ENCODE data around the gene ZNF8. TPM values are rescaled to one million over a fixed set of nuclear protein-coding genes. Genes with fewer than 3 reads are reported as not detected.
"Not testable (repeated sequence)": the region's sequence is repeated elsewhere in the genome, so short reads cannot be mapped to it uniquely, and the experiment has no call there.

Gene ZNF8
- 3.1 TPM in 2 replicates for total RNA-seq (2014; rRNA removed; shearing (Covaris generic))
- 1.7 and 2.2 TPM in 2 replicates for polyA plus RNA-seq (2015; cell fraction: cytosol; rRNA removed)
- polyA plus RNA-seq (2015; cell fraction: nucleus; rRNA removed), result 5.7 and 6.5 TPM in 2 replicates

GRCh38 chr19:58278541-58279041 is at the start of gene ZNF8:
ZNF8 (plus strand) TSS chr19:58278955; CDS start chr19:58279082, 127 bp downstream.
- DNase-seq (ENCODE audit: low read depth), result peak; percentile 98

- peak; percentile 32 for DNase-seq (ENCODE audit: low read depth)
These were observed 49.5 kb upstream of the ZNF8 start for GRCh38 chr19:58229255-58229639.

GRCh38 chr19:58237324-58237723 is 41.4 kb upstream of the ZNF8 start:
- DNase-seq (ENCODE audit: low read depth), result no peak

- no peak for DNase-seq (ENCODE audit: low read depth)
These were observed 35.4 kb upstream of the ZNF8 start for GRCh38 chr19:58243351-58243750.

DNA sequence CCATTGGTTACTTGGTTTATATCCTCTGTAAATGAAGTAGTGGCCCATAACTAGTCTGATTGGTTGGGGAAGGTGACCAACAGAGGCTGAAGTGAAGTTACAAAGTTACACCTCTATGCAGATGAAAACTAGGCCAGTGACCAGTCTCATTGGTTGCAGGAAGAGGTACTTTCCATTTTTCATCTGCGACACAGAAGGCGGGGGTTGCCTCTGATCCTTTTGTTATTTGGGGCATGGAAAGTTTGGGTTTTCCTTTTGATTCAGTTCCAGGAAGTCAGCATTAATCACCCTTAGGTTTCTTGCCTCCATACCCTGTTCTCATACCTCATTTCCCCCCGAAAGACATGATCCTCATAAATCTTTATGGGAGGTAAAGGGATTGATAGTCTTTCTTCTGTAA is 29.9 kb upstream of the ZNF8 start:
- no peak for DNase-seq (ENCODE audit: low read depth)

DNA sequence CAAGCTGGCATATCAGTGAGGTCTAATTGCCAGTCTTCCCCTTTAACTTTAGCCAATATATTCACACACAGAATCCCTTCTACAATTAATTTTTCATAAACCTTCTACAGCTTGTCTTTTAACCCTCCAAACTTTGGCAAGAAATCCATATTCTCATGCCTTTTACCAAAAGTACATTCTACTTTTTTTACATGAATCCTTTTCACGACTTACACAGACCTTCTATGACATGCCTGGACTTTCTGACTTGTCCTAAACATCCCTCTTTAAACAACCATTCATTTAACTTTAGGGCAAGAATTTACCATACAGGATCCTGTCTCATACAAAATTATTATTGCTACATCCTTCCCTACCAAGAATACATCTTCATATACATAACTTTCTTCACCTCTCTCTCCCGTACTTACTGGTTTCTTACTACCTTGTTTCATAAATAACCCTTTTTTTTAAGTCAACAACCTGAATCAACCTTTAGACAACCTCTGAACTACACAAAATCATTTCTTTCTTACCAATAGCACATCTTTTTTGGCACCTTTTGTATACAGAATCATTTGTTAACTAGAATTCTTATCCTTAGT is 26.6 kb upstream of the ZNF8 start:
- no peak for DNase-seq (ENCODE audit: low read depth)

DNA sequence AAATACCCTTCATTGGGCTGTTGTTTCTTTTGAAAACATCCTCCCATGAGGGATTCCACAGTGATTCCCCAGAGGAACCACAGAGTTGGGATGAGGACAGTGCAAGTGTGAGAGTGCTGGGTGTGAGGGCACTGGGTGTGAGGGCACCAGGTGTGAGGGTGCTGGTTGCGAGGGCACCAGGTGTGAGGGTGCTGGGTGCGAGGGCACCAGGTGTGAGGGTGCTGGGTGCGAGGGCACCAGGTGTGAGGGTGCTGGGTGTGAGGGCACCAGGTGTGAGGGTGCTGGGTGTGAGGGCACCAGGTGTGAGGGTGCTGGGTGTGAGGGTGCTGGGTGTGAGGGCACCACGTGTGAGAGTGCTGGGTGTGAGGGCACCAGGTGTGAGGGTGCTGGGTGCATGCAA is 20.5 kb upstream of the ZNF8 start:
- DNase-seq (ENCODE audit: low read depth), result not testable (repeated sequence)

GRCh38 chr19:58261600-58261967 is 17.2 kb upstream of the ZNF8 start:
- DNase-seq (ENCODE audit: low read depth), result no peak

DNA sequence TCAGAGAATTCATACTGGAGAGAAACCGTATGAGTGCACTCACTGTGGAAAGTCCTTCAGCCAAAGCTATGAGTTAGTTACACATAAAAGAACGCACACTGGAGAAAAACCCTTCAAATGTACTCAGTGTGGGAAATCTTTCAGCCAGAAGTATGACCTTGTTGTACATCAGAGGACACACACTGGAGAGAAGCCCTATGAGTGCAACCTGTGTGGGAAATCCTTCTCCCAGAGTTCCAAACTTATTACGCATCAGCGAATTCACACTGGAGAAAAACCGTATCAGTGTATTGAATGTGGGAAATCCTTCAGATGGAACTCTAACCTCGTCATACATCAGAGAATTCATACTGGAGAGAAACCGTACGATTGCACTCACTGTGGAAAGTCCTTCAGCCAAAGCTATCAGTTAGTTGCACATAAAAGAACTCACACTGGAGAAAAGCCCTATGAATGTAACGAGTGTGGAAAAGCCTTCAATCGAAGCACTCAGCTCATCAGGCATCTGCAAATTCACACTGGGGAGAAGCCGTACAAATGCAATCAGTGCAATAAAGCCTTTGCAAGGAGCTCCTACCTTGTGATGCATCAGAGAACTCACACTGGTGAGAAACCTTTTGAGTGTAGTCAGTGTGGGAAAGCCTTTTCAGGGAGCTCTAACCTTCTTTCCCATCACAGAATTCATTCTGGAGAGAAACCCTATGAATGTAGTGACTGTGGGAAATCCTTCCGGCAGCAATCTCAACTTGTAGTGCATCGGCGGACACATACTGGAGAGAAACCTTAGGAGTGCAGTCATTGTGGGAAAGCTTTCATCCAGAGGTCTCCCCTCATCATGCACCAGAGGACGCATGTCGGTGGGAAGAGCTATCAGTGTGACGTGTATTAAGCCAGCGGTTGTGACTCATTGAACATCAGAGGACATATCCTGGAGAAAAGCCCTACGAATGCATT is 16.5 kb upstream of the ZNF8 start:
- DNase-seq (ENCODE audit: low read depth), result peak; percentile 4

DNA sequence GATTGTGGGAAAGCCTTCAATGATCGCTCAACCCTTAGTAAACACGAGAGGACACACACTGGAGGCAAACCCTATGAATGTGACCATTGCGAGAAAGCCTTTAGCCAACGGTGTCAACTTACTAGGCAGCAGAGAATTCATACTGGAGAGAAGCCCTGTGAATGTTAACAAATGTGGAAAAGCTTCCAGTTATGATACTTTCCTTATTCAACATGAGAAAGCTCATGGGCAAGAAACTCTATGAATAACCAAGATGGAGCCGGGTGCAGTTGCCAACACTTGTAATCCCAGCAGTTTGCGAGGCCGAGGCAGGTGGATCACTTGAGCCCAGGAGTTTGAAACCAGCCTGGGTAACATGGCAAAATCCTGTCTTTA is 15.8 kb upstream of the ZNF8 start:
- DNase-seq (ENCODE audit: low read depth), result no peak

GRCh38 chr19:58265100-58265499 is 13.7 kb upstream of the ZNF8 start:
- DNase-seq (ENCODE audit: low read depth), result no peak

GRCh38 chr19:58268344-58268743 is 10.4 kb upstream of the ZNF8 start:
- no peak for DNase-seq (ENCODE audit: low read depth)

- peak; percentile 34 for DNase-seq (ENCODE audit: low read depth)
These were observed 4.0 kb upstream of the ZNF8 start for GRCh38 chr19:58274771-58275201.

- DNase-seq (ENCODE audit: low read depth), result no peak
These were observed 3.2 kb upstream of the ZNF8 start for GRCh38 chr19:58275564-58275963.

GRCh38 chr19:58277197-58277596 is 1.6 kb upstream of the ZNF8 start:
- DNase-seq (ENCODE audit: low read depth), result no peak

DNA sequence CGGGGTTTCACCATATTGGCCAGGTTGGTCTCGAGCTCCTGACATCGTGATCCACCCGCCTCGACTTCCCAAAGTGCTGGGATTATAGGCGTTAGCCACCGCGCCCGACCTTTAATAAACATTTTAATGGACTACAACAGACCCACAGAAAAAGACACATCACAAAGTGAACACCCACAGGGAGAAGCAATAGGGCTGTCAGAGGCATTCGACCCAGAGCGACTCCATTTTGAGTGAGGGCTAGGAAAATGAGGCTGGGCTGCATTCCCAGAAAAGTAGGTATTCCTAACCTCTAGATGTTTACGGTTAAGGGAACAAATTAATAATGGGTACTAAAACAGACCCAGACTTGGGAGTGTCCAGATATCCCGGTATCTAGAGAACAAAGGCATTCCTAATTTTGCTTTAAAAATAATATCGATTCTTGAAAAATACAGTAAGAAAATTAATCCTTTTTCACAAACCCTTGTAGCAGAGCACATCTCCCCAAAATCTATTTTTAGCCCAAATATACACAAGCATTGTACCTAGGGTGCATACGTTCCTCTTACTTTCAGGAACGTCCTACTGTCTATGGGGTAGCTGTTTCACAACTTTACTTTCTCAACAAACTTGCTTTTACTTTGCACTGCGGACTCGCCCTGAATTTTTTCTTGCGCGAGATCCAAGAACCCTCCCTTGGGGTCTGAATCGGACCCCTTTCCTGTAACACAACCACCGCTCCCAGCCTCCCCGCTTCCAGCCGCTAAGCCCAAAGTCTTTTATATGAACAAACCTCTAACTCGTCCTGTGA is 811 bp upstream of the ZNF8 start:
- no peak for DNase-seq (ENCODE audit: low read depth)

DNA sequence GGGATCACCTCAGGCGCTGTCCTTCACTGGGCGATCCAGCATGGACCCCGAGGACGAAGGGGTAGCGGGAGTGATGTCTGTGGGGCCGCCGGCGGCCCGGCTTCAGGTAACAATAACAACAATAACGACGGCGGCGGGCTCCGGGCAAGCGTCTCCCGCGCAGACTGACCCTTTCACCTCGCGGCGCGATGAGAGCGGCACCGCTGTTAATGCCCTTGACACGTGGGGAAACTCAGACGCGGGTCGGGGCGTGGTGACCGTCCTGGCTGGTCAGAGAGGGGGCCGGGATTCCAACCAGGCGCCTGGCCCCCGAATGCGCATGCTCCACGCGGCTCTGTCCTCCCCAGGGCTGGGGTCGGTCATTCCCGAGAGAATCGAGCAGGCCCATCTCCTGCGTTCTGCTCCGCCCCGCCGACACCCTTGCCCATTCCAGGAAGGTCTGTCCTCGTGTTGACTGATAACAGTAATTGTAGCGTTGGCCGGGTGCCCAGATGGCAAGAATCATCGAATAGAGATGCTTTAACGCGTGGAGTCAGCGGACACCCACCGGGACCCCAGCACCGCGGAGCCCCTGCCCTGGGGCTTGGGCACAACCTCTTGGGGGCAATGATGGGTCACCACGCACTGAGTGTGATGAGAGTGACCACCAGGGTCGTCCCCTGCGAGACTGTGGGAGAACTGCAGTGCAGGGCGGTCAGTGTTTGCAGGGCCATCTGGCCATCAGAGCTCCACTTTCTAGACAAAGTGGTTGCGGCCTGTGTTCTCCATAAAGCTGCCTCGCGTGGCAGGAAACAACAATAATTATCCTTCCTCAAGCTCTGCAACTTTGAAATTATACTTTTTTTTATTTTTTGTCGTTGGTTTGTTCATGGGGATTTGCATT is 528 bp downstream of the ZNF8 start:
- peak; percentile 48 for DNase-seq (ENCODE audit: low read depth)

GRCh38 chr19:58279925-58280316 is 1.2 kb downstream of the ZNF8 start:
- no peak for DNase-seq (ENCODE audit: low read depth)

- no peak for DNase-seq (ENCODE audit: low read depth)
These were observed 5.4 kb downstream of the ZNF8 start for GRCh38 chr19:58284199-58284598.

- DNase-seq (ENCODE audit: low read depth), result no peak
These were observed 13.2 kb downstream of the ZNF8 start for GRCh38 chr19:58291943-58292342.
